GM12878 (cell line): ENCODE data around the gene ABCF1. TPM values are rescaled to one million over a fixed set of nuclear protein-coding genes. Genes with fewer than 3 reads are reported as not detected.

Experiments
- ATAC-seq: fragments of 200-7000 bp; cut with Tn5 transposase; 3 replicates; pipeline ENCODE4 v1.9.1; 2020; ENCODE audit warnings: mild to moderate bottlenecking, moderate library complexity
- Bru-seq: library from RNA; stranded (reverse); fragments of 400-500 nt; gene quantifications from one replicate; lab custom pipeline; 2021; lab: Mats Ljungman, UMichigan
- BruChase-seq, 2 experiments: library from RNA; stranded (reverse); fragments of 400-500 nt; gene quantifications; one replicate each; lab custom pipeline; 2021; lab: Mats Ljungman, UMichigan
- BruUV-seq: library from RNA; stranded (reverse); fragments of 400-500 nt; replicated peaks from 2 replicates; lab custom pipeline; 2021; lab: Mats Ljungman, UMichigan
- CTCF ChIA-PET: fragments of 300-600 bp; sonication (Branson Sonifier 250); formaldehyde crosslinking; extraction: SDS; loops from one replicate; lab custom pipeline; 2021; ENCODE audit warnings: inconsistent platforms; lab: Yijun Ruan, JAX
- POLR2A ChIA-PET: fragments of 350-600 bp; formaldehyde crosslinking; extraction: SDS; loops from one replicate; lab custom pipeline; 2021; ENCODE audit warnings: inconsistent platforms; lab: Charles Lee
- RAD21 ChIA-PET: fragments of 300-600 bp; sonication (Branson Sonifier 250); formaldehyde crosslinking; loops from one replicate; lab custom pipeline; 2023; ENCODE audit warnings: antibody characterized with exemption; ENCODE audit not compliant: unreplicated experiment; lab: Charles Lee
- SMC1A ChIA-PET: fragments of 300-600 bp; sonication (Branson Sonifier 250); formaldehyde crosslinking; loops from one replicate; lab custom pipeline; 2023; ENCODE audit not compliant: unreplicated experiment, uncharacterized antibody; lab: Charles Lee
- DNase-seq: peaks from one replicate; pipeline ENCODE4 v3.0.0-alpha.2; 2011; ENCODE audit warnings: low read depth, low spot score
- FAIRE-seq: peaks from 3 replicates; lab custom pipeline; 2011; peaks lifted over from hg19 to GRCh38; lab: Jason Lieb, UNC
- H2AFZ ChIP-seq: 2 replicates; pipeline ENCODE4 v1.6.0; 2011; ENCODE audit warnings: low read depth, low read length, control low read depth; ENCODE audit not compliant: control insufficient read depth
- H3K27ac ChIP-seq: 2 replicates; pipeline ENCODE4 v1.5.1; 2011; ENCODE audit warnings: control low read depth; ENCODE audit not compliant: control insufficient read depth, insufficient read depth
- H3K27me3 ChIP-seq, 2 experiments: replicated peaks in 1 of 2; 2 replicates each; pipeline versions ENCODE4 v1.6.0 to v1.6.1; 2011; ENCODE audit warnings: low read length in 1 of 2; ENCODE audit not compliant: control insufficient read depth in 2 of 2, insufficient read depth in 2 of 2
- H3K36me3 ChIP-seq, 2 experiments: 2 replicates each; pipeline ENCODE4 v1.5.1; 2011; ENCODE audit warnings: low read length in 1 of 2; ENCODE audit not compliant: control insufficient read depth in 2 of 2, insufficient read depth in 2 of 2
- H3K4me1 ChIP-seq: 2 replicates; pipeline ENCODE4 v1.6.1; 2011; ENCODE audit warnings: mild to moderate bottlenecking, low read length, moderate library complexity, mixed read lengths; ENCODE audit not compliant: control insufficient read depth, insufficient read depth
- H3K4me2 ChIP-seq: 2 replicates; pipeline ENCODE4 v1.6.0; 2011; ENCODE audit warnings: control low read depth; ENCODE audit not compliant: control insufficient read depth, insufficient read depth
- H3K4me3 ChIP-seq: fragments of 200-600 bp; sonication (generic); 2 replicates; pipeline ENCODE4 v1.5.1; 2016
- H3K79me2 ChIP-seq: 2 replicates; pipeline ENCODE4 v1.6.0; 2011; ENCODE audit warnings: low read length; ENCODE audit not compliant: control insufficient read depth, insufficient read depth
- H3K9ac ChIP-seq: 2 replicates; pipeline ENCODE4 v1.8.0; 2011; ENCODE audit warnings: low read length, control low read depth, mixed read lengths; ENCODE audit not compliant: control insufficient read depth, insufficient read depth
- H3K9me3 ChIP-seq: replicated peaks from 3 replicates; pipeline ENCODE4 v1.5.1; 2011; ENCODE audit warnings: mild to moderate bottlenecking, low read length; ENCODE audit not compliant: control insufficient read depth, insufficient read depth
- H4K20me1 ChIP-seq: 2 replicates; pipeline ENCODE4 v1.6.0; 2011; ENCODE audit not compliant: control insufficient read depth, insufficient read depth
- E2F4 ChIP-seq: IDR thresholded peaks from 2 replicates; pipeline ENCODE4 v1.6.1; 2012; ENCODE audit warnings: low read depth, low read length, improper control_type of control experiment
- EGR1 ChIP-seq, 2 experiments: IDR thresholded peaks; 1 replicate in 1 of 2; 2 replicates in 1 of 2; pipeline ENCODE4 v1.6.1; 2011 to 2012; ENCODE audit warnings: low read depth in 2 of 2, low read length in 2 of 2, borderline replicate concordance in 1 of 2, mild to moderate bottlenecking in 1 of 2, moderate library complexity in 1 of 2
- ELK1 ChIP-seq: IDR thresholded peaks from 2 replicates; pipeline ENCODE4 v1.6.1; 2012; ENCODE audit warnings: low read depth, low read length, improper control_type of control experiment
- IRF5 ChIP-seq: fragments of 450-650 bp; IDR thresholded peaks from 2 replicates; pipeline ENCODE4 v1.6.1; 2017; ENCODE audit warnings: borderline replicate concordance
- MXI1 ChIP-seq: fragments of 150-350 bp; IDR thresholded peaks from 2 replicates; pipeline ENCODE4 v1.6.1; 2011; ENCODE audit warnings: low read depth, mild to moderate bottlenecking, inconsistent platforms, low read length, improper control_type of control experiment
- MYC ChIP-seq: IDR thresholded peaks from 2 replicates; pipeline ENCODE4 v1.6.1; 2011; ENCODE audit warnings: mild to moderate bottlenecking, low read length, moderate library complexity, inconsistent platforms; ENCODE audit not compliant: insufficient read depth, insufficient replicate concordance, insufficient read length, severe bottlenecking
- NBN ChIP-seq: fragments of 450-650 bp; IDR thresholded peaks from 2 replicates; pipeline ENCODE4 v1.6.1; 2016
- SREBF1 ChIP-seq: IDR thresholded peaks from 2 replicates; pipeline ENCODE4 v1.6.1; 2012; ENCODE audit warnings: mild to moderate bottlenecking, low read length
- ZSCAN29 ChIP-seq: fragments of 450-650 bp; IDR thresholded peaks from 2 replicates; pipeline ENCODE4 v1.6.1; 2017; ENCODE audit warnings: mild to moderate bottlenecking, moderate library complexity
- WGBS: methylation state at CpG from one replicate; pipeline ENCODE4 v1.1.6; 2016; ENCODE audit warnings: low lambda C conversion rate; ENCODE audit not compliant: insufficient replicate concordance, insufficient coverage; ENCODE audit errors: missing lambda C conversion rate; 5-methylcytosine and 5-hydroxymethylcytosine counted together
- in situ Hi-C: fragments of 300-500 bp; cut with MboI; formaldehyde crosslinking; loops from 9 replicates; pipeline ENCODE4 v1.14.3; 2018; ENCODE audit warnings: mixed read lengths
- intact Hi-C: fragments of 100-400 bp; cut with micrococcal nuclease; formaldehyde crosslinking; loops from one replicate; pipeline ENCODE4 v1.14.2; 2022; ENCODE audit not compliant: unreplicated experiment
- long read RNA-seq, 2 experiments: library from polyadenylated mRNA; unstranded; transcript quantifications; one replicate each; pipeline ENCODE4 v2.0.0, GENCODE V29; 2019 to 2020
- polyA minus RNA-seq, 3 experiments: library from RNA; depleted of rRNA, polyadenylated mRNA; stranded (reverse); fragments of >200 nt; gene quantifications; 2 replicates each; pipeline ENCODE4 v1.2.3, GENCODE V29; 2011
- polyA plus RNA-seq, 11 experiments: library from polyadenylated mRNA; depleted of rRNA in 4 of 11; unstranded in 6 of 11; stranded (reverse) in 5 of 11; fragments of >200 nt; fragmentation: Nextera tagmentation in 4 of 11; fragmentation: Illumina TruSeq in 1 of 11; extraction: Ambion mirVana in 4 of 11; extraction: Trizol in 1 of 11; gene quantifications; 1 replicate in 1 of 11; 2 replicates in 10 of 11; pipeline versions ENCODE4 v1.2.1 to v1.2.3, GENCODE V29; 2011 to 2016; ENCODE audit warnings: inconsistent platforms in 2 of 11, missing spikeins in 2 of 11, low read depth in 1 of 11
- total RNA-seq, 4 experiments: library from RNA; depleted of rRNA in 3 of 4; stranded (reverse); fragments of >200 nt in 3 of 4; fragmentation: Illumina TruSeq in 1 of 4; extraction: Trizol in 1 of 4; gene quantifications; 2 replicates each; pipeline versions ENCODE4 v1.2.1 to v1.2.3, GENCODE V29; 2013 to 2021

ABCF1 gene
- 19.3 and 20.7 TPM in 2 replicates for total RNA-seq (2013; cell fraction: nucleolus; rRNA removed)
- 55.2 and 55.3 TPM in 2 replicates for total RNA-seq (2014; rRNA removed)
- 57.4 and 63.4 TPM in 2 replicates for total RNA-seq (2014; rRNA removed; fragmentation: Illumina TruSeq; extraction: Trizol)
- total RNA-seq (2021): 65.8 and 74.7 TPM in 2 replicates
- polyA plus RNA-seq (2011; ENCODE audit: low read depth): 29.1 TPM
- 21.8 and 34.6 TPM in 2 replicates for polyA plus RNA-seq (2011; rRNA removed)
- polyA plus RNA-seq (2011; cell fraction: cytosol; rRNA removed): 52.2 and 54.0 TPM in 2 replicates
- polyA plus RNA-seq (2011; cell fraction: nucleus; rRNA removed): 69.8 and 87.7 TPM in 2 replicates
- polyA plus RNA-seq (2012): 43.7 and 48.6 TPM in 2 replicates
- polyA plus RNA-seq (2014; fragmentation: Illumina TruSeq; extraction: Trizol): 68.4 and 79.6 TPM in 2 replicates
- polyA plus RNA-seq (2014; fragmentation: Nextera tagmentation; extraction: Ambion mirVana): 10 to 100 TPM; 21.3 to 26.1 TPM
- polyA plus RNA-seq (2014; rRNA removed): 45.6 and 49.9 TPM in 2 replicates
- polyA plus RNA-seq (2016; fragmentation: Nextera tagmentation; extraction: Ambion mirVana): 10 to 100 TPM; 56.5 to 62.3 TPM
- polyA minus RNA-seq (2011; rRNA and poly(A)+ RNA removed): 63.1 and 67.0 TPM in 2 replicates
- polyA minus RNA-seq (2011; cell fraction: cytosol; rRNA and poly(A)+ RNA removed): 27.0 and 42.0 TPM in 2 replicates
- 15.8 and 43.3 TPM in 2 replicates for polyA minus RNA-seq (2011; cell fraction: nucleus; rRNA and poly(A)+ RNA removed)
- Bru-seq, nascent RNA: percentile 91 among the genes with signal in this experiment
- BruChase-seq, experiment 1, labeled RNA remaining after a 6-hour chase: percentile 96 among the genes with signal in this experiment
- percentile 94 among the genes with signal in this experiment for BruChase-seq, experiment 2, labeled RNA remaining after a 2-hour chase
- long read RNA-seq, experiment 1, transcript ABCF1-201 (25 exons, 3,481 nt): major isoform, 16 of 59 reads
- long read RNA-seq, experiment 1, partial matches to known transcripts: 26 of 59 reads
- long read RNA-seq, experiment 1, other reads (novel, unspliced or antisense): 17 of 59 reads
- long read RNA-seq, experiment 2, partial matches to known transcripts: 81 of 96 reads
- long read RNA-seq, experiment 2, other reads (novel, unspliced or antisense): 11 of 96 reads

DNA sequence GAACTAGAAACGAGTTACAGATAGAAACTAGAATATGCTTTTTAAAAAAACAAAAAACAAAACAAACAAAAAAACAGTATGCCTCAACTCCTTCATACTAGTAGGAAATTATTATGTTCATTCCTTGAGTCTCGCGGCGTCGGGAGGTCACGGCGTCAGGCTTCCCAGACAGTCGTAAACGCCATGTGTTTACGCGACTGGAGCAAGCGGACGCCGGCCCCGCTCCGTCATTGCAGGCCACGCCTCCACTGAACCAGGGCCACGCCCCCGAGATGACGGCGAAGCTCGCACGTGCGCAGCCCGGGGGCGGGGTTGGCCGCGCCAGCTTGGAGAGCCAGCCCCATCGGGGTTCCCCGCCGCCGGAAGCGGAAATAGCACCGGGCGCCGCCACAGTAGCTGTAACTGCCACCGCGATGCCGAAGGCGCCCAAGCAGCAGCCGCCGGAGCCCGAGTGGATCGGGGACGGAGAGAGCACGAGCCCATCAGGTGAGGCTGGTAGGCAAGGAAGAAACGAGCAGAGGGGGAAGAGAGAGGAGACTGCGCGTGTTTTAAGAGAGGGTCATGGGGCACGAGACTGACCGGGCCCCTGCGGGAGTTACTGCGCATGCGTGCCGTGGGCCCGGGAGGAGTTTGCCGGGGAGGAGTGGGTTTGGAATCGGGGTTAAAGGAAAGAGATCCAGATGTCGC lies at the start of gene ABCF1:
ABCF1 (plus strand) TSS at position 368 of the 687 bp plus-strand sequence; CDS start at position 414, 46 bp downstream.
- Histone ChIP-seq H3K36me3 (no peaks in the 10 kb centered on the region; a peak in 3 of 4 replicates), H3K27ac (peak within 1 kb of the TSS; percentile 94), H4K20me1 (peaks cover 3% of the 10 kb centered on the region; the same call in 1 of the 2 replicates), H3K9me3 (no peaks in the 10 kb centered on the region), H3K4me2 (peak within 1 kb of the TSS; percentile 98), H3K79me2 (peaks cover 44% of the 10 kb centered on the region), H3K4me3 (peak within 1 kb of the TSS; percentile 89), H3K9ac (peak within 1 kb of the TSS; percentile 93), H2AFZ (peak within 1 kb of the TSS; percentile 100), H3K27me3 (no peaks in the 10 kb centered on the region), H3K4me1 (peaks cover 15% of the 10 kb centered on the region)
- CTCF ChIA-PET: interaction anchor here (0.7 to 2.6 kb wide), 9 partner anchors 14 to 108 kb away, joined by 3 to 25 read pairs (median 6); partner anchors contain the start of genes GNL1 and PRR3
- WGBS: under 1% methylated on average over 59 of the region's 59 CpGs
- in situ Hi-C loops: no loop called here
- peak; percentile 44 for FAIRE-seq
- RAD21 ChIA-PET: interaction anchor here (0.9 to 2.2 kb wide), 8 partner anchors 14 to 118 kb away, joined by 3 to 11 read pairs (median 4); partner anchors contain the start of genes GNL1 and PRR3
- peak; percentile 85 for DNase-seq
- no TSS peak for BruUV-seq
- ATAC-seq: peak; percentile 94
- POLR2A ChIA-PET: interaction anchor here (0.9 to 2.5 kb wide), 8 partner anchors 15 to 108 kb away, joined by 3 to 25 read pairs (median 4); partner anchors contain the start of genes GNL1, MRPS18B and PRR3
- intact Hi-C loops: loop anchor here (2.0 kb wide), 1 partner anchor 14 kb away; the partner anchor contains the start of genes GNL1 and PRR3
- SMC1A ChIA-PET: interaction anchor here (0.9 to 2.3 kb wide), 6 partner anchors 13 to 45 kb away, joined by 3 to 18 read pairs (median 4); partner anchors contain the start of gene PRR3
- no peak for TF ChIP-seq SREBF1
- TF ChIP-seq MYC: no peak
- peak; percentile 97 for TF ChIP-seq MXI1
- peak; percentile 83 for TF ChIP-seq ELK1
- TF ChIP-seq NBN: peak; percentile 95
- TF ChIP-seq E2F4: no peak
- no peak for TF ChIP-seq IRF5
- peak in 1 of 2 experiments; percentile 65; a peak in 1 of 3 replicates for TF ChIP-seq EGR1 (IDR thresholded peaks at IDR 0.05; ENCODE audit: borderline replicate concordance in 1 of 2, low read depth in 2 of 2, low read length in 2 of 2)
- no peak for TF ChIP-seq ZSCAN29
